Left kidney (tissue), 2 donors: ENCODE results near the gene FAM53B. TPM values are rescaled to one million over a fixed set of nuclear protein-coding genes. Genes with fewer than 3 reads are reported as not detected.

Experiments
- DNase-seq: peaks from one replicate; pipeline ENCODE4 v3.0.0-alpha.2; 2013
- polyA plus RNA-seq: library from polyadenylated mRNA; unstranded; fragments of 120-200 nt; gene quantifications from one replicate; pipeline ENCODE4 v1.2.1, GENCODE V29; 2013; ENCODE audit not compliant: insufficient read length

FAM53B gene
- polyA plus RNA-seq, 1 donor, result 23.4 TPM

DNA sequence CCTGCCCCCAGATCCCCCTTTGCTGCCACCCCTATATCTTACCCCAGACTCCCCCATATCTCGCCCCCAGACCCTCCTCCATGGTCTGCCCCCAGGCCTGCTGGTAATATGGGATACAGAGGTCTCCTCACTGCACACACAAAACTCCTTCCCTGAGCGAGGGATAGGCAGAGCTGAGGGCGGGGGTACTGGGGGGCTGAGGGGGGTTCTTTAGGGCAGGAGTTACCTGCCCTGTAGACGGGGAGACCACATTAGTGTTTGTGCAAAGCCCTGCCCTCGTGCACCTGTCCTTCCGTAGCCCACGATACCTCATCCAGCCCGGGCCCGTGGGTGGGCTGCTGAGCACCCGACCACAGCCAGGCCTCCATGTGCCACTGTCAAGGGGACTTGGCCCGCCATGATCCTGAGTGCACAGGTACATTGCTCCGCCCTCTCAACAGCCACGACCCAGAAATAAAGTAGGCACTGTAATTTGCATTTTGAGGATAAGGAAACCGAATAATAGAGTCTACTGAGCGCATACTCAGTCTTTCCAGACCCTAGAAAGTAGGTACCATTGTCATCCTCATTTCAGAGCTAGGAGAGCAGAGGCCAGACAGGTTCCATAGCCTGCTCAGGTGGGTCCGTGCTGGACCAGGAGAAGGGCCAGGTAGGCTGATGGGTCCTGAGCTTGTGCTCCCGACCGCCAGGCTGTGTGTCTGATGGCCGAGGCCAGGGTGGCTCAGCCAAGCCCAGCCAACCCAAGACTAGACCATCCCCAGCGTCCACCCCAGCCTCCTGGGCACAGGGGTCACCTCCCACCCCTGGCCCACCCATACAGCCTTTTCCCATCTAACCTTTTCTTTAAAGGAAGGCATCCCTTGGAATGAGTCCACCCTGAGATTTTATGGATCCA is 167.4 kb downstream of the FAM53B start:
- DNase-seq, result no peak

DNA sequence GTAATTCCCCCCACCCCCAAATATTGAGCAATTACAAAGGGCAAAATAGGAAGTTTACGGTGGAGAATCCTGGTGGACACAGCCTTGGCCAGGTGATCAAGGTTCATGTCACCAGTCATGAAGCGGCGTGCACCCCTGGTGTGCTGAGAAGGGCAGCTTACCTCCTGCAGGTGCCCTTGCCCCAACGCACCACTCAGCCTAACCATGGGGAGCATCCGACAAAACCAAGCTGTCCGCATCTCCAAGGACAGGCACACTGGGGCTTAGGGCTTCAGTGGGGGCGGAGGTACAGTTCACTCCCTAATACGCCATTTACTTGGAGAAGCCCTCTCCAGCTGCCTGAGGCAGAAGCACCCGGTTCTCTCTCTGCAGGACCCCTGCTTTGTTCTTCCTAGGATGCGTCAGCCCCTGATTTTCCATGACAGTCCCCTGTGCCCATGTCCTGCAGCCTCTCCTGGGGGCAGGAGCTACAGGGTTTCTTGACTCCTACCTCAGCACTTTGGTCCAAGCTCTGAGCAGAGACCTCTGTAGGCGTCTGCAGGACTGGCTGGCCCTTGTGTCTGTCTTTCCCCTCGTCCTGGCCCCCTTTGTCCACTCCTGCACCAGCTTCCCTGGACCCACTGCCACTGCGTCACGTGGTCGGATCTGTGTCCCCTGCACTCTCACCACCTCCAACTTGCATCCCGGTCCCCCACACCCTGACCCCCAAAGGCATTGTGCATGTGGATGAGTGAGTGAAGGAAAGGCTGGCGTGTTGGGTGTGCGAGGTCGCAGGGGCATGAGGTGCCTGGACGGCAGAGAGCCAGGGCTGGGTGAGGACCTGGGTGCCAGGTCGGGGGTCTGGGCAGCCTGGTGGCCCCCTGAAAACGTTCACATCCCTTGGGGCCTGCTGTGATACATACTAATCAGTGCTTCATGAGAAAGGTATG is 168.8 kb downstream of the FAM53B start:
- no peak for DNase-seq

DNA sequence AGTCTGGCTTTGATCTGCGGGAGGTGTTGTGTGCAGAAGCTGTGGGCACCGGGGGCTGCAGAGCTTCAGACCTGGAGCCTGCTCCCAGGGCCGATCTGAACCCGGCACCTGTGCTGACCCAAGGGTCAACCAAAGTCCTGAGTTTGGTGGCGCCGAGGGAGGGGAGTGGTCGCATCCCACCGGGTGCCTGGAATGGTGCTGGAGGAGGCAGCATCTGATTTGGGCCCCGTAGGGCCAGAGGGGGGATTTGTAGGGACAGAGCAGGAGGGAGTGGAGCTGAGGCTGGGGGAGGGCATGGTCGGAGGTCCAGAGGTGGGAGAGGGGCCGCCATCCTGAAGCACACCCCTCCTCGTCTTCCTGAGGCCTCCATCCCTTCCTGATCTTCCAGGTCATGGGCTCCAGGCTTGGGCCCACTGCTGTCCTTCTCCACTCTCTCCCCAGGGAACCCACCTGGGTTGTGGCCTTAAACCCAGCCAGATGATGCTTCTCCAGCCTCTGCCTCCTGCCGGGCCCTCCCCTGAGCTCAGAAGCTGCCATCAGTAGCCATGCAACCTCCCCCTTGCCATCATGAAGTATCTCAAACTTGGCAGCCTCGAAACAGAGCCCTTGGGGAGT is 169.6 kb downstream of the FAM53B start:
- DNase-seq, result no peak

DNA sequence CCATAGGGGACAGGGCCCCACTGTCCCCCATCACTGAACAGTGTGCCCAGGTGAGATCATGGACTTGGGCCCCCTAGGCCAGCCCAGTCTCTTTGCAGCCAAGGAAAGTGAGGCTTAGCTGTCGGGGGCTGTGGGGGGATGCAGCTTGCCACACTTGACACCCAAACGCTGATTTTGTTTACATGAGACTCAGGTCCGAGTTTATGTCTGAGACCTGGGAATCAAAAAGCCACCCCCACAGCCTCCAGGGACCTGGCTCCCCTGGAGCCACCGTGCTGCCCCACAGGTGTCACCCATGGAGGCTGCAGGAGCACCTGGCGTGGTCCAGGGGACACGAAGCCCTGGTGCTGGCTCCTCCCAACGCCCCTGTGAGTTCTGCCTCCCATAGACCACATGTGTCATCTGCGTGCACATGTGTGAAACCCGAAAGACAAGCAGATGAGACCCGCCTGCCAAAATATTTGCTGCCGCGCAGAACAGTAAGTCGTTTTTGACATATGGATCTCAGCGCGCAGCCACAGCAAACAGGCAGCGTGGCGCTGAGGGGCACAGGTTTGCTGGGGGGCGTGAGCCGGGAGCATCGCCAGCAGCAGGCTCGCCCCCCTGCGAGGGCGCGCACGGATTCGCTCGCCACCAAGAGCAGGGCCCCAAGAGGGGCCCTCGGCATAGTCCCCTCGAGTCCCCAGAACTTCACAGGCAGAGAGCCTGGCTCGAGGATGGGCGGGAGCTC is 170.3 kb downstream of the FAM53B start:
- no peak for DNase-seq

DNA sequence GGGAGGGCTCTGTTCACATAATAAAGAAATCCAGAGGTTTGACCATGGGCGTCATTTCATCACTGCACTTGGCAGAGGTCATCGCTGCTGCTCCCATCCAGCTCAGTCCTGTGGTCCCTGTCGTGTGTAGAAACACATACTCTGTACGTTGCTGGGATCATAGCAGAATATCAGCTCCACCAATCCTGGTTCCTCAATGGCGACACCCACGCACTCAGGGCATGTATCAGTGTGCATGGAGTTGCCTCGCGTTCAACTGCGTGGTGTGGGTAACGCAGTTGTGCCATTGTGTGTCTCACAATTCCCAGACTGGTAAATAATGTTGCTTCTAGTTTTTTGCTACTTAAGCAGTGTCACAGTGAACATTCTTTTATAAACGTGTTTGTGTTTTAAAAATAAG is 171.4 kb downstream of the FAM53B start:
- no peak for DNase-seq

DNA sequence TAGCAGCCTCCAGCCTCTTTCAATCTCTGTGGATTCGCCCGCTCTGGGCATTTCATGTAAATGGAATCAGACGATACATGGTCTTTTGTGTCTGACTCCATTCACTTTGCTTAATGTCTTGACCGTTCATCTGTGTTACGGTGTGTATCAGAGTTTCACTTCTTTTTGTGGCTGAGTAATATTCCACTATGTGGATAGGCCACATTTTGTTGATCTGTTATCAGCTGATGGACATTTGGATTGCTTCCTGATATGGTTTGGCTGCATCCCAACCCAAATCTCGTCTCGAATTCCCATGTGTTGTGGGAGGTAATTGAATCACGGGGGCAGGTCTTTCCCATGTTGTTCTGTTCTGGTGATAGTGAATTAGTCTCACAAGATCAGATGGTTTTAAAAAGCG is 173.5 kb downstream of the FAM53B start:
- DNase-seq, result no peak

DNA sequence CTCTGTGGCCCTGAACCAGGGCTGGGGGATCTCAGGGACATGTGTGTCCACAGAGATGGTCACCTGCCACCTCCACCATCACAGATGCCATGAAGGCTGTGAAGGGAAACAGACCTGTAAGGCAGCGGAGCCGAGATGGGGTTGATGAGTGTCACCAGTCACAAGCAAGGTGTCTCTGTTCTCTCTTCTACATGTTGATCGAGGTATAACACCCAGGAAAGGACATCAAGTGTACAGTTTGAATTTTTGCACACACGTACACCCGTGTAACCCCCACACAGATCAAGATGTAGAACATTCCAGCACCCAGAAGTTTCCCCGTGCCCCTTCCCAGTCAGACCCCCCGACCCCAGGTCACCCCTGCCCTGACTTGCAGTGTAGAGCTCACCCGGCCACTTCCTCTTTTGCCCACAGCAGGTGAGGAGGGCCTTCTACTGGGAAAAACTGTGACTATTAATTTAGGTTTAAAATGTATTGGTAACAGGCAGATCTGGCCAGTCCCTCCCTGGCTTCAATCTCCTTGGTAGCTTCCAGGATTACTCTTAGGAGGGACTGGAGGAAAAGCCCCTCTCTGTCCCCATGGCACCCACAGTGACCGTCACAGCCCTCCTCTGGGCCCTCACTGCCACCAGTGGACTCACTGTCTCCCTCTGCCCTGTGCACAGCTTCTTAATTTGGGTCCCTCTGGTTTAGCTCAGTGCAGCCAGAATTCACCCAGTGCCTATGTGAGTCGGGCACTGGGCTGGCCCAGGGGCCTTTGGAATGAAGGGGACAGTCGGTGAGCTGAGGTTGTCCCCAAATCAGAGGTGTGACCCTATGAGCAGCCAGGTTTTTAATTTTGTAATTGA is 174.3 kb downstream of the FAM53B start:
- no peak for DNase-seq

Other genes with a start within 250 kb of the FAM53B start
- gene EEF1AKMT2, start 47.5 kb upstream of the FAM53B start, polyA plus RNA-seq, result 48.0 TPM
- gene ABRAXAS2, start 57.4 kb upstream of the FAM53B start, polyA plus RNA-seq, result 29.1 TPM
- 31.8 TPM for gene ZRANB1, start 197.7 kb upstream of the FAM53B start, polyA plus RNA-seq